HG03571 (cell line): ENCODE measurements around the gene SERINC5.

ENCODE experiments used
- ATAC-seq: cut with Tn5 transposase; IDR thresholded peaks from one replicate; pipeline ENCODE4 v1.9.1; 2021; ENCODE audit not compliant: unreplicated experiment

Gene SERINC5

GRCh38 chr5:80255431-80255810 lies 427 bp downstream of the SERINC5 start:
- peak; percentile 34 for ATAC-seq

- ATAC-seq: no peak
Observed at GRCh38 chr5:80254767-80255430, 949 bp downstream of the SERINC5 start.

GRCh38 chr5:80251636-80252035 lies 4.2 kb downstream of the SERINC5 start:
- ATAC-seq: no peak

GRCh38 chr5:80250801-80251200 lies 5.0 kb downstream of the SERINC5 start:
- ATAC-seq: no peak

- no peak for ATAC-seq
Observed at GRCh38 chr5:80249901-80250300, 5.9 kb downstream of the SERINC5 start.

- no peak for ATAC-seq
Observed at GRCh38 chr5:80248378-80248777, 7.5 kb downstream of the SERINC5 start.

GRCh38 chr5:80246995-80247729 lies 8.7 kb downstream of the SERINC5 start:
- peak; percentile 60 for ATAC-seq

- ATAC-seq: no peak
Observed at GRCh38 chr5:80246001-80246758, 9.7 kb downstream of the SERINC5 start.

- ATAC-seq: no peak
Observed at GRCh38 chr5:80243567-80243966, 12.3 kb downstream of the SERINC5 start.

- no peak for ATAC-seq
Observed at GRCh38 chr5:80242849-80243248, 13.0 kb downstream of the SERINC5 start.

GRCh38 chr5:80240368-80240986 lies 15.4 kb downstream of the SERINC5 start:
- ATAC-seq: no peak

GRCh38 chr5:80239680-80240367 lies 16.0 kb downstream of the SERINC5 start:
- ATAC-seq: no peak

- ATAC-seq: no peak
Observed at GRCh38 chr5:80238778-80239679, 16.8 kb downstream of the SERINC5 start.

- no peak for ATAC-seq
Observed at GRCh38 chr5:80238097-80238496, 17.8 kb downstream of the SERINC5 start.

GRCh38 chr5:80237243-80237642 lies 18.6 kb downstream of the SERINC5 start:
- ATAC-seq: no peak

- no peak for ATAC-seq
Observed at GRCh38 chr5:80234116-80234948, 21.5 kb downstream of the SERINC5 start.

- no peak for ATAC-seq
Observed at GRCh38 chr5:80231693-80232092, 24.2 kb downstream of the SERINC5 start.

- no peak for ATAC-seq
Observed at GRCh38 chr5:80231243-80231642, 24.6 kb downstream of the SERINC5 start.
